DND-41 (cell line): ENCODE data around the gene TDRD1.

ENCODE experiments used
- CTCF ChIP-seq: IDR thresholded peaks from 2 replicates; pipeline ENCODE4 v1.5.1; 2012; ENCODE audit warnings: borderline replicate concordance, low read length, moderate library complexity, mild to moderate bottlenecking; ENCODE audit not compliant: poor library complexity, severe bottlenecking; ENCODE audit errors: extremely low read depth
- EZH2 ChIP-seq: IDR thresholded peaks from 3 replicates; pipeline ENCODE4 v1.6.1; 2012; ENCODE audit warnings: borderline replicate concordance, low read depth, mild to moderate bottlenecking, moderate library complexity, low read length, inconsistent platforms; ENCODE audit not compliant: severe bottlenecking

- TF ChIP-seq CTCF (no peak), EZH2 (no peak)
Observed at GRCh38 chr10:114273910-114274309, 94.8 kb downstream of the TDRD1 start.
